ENCODE results near the gene PHACTR3.

Gene PHACTR3

DNA sequence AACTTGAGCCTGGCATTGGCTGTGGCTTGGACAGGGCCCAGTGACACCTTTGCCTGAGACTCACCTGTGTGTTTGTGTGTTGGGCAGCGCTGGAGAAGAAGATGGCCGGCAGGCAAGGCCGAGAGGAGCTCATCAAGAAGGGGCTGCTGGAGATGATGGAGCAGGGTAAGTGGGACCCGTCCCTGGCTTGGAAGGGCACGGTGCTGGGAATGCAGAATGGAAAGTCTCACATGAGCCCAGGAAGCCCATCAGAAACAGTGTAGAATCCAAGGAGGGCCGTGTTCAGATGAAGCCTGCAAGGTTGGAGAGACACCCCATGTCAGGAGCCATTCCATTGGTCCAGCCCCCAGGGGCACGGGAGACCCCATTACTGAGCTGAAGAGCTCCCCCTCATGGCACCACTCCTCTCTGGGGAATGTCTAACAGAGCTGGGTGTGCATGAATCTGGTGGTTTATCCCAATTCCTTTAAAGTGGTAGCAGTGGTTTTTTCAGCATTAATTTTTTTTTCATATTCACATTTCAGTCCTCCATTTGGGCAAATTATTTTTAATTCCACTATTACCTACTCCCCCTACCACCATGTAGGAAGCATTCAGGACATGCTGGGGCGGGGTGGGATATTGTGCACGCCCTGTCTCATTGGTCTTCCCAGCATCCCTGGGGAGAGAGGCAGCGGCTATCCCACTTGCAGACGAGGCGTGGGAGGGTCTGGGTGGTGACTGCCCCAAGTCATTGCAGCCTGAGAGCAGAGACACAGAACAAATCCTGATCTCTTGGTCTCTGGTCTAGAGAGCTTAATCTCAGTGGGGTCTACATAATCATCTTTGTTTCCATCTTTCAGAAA lies 143.6 kb downstream of the PHACTR3 start:
- no peak for DNase-seq (ENCODE audit: low spot score)
- FAIRE-seq, result no peak

DNA sequence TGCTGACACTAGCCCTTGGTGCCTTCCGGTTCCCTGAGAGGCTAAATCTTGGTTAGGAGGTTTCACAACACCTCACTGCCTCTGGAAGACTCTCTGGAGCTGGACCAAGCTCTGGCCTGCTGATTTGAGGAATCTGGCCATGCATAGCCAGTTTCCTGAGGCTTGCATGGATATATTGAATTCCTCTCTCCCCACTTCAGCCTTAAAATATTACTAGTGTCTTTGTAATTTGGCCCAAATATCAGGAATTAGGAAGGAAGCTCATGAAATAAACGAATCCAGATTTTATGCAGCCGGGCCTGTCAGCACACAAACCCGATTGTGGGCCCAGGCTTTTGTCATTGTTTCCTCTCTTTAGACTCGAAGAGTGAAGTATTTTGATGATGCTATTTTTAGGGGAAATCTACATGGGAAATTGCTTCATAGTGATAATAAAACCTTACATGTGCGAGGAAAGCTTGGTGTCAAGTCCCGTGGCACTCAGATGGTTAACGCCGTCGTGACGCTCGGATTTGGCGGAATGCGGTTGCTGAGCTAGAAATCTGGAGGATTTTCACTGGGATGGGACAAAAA lies 144.4 kb downstream of the PHACTR3 start:
- FAIRE-seq, result no peak

GRCh38 chr20:59749301-59749700 lies 145.0 kb downstream of the PHACTR3 start:
- FAIRE-seq, result no peak
- peak; percentile 54 for DNase-seq (ENCODE audit: low spot score)

More for the DNA sequence above, 144.4 kb downstream of the PHACTR3 start:
- DNase-seq (ENCODE audit: low spot score), result no peak

DNA sequence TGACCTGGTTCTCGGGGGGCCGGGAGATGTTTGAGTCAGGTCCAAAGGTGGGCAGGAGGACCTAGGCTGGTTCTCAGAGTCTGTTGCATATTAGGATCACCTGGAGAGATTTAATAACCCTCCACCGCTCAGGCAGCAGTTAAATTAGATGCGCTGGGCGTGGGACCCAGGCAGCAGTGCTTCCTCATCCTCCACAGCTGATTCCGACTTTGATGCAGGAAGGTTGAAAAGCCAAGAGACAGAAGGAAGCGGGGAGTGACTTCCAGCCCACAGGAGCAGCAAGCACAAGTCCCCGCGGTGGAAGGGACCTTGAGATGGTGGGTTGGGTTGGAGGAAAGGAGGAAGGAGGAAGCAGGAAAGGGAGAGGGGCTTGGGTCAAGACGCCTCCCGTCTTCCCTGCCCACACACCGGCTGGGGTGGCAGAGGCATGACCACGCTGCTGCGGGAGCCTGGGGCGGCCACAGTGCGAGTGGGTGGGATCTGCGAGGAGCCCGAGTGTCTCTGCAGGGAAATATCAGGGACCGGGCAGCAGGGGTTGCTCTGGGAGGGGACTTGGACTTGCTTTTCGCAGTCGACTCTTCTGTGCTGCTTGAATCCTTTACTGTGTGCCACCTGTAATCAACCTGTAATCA lies 146.0 kb downstream of the PHACTR3 start:
- DNase-seq (ENCODE audit: low spot score) (no peak), FAIRE-seq (peak; percentile 55)

DNA sequence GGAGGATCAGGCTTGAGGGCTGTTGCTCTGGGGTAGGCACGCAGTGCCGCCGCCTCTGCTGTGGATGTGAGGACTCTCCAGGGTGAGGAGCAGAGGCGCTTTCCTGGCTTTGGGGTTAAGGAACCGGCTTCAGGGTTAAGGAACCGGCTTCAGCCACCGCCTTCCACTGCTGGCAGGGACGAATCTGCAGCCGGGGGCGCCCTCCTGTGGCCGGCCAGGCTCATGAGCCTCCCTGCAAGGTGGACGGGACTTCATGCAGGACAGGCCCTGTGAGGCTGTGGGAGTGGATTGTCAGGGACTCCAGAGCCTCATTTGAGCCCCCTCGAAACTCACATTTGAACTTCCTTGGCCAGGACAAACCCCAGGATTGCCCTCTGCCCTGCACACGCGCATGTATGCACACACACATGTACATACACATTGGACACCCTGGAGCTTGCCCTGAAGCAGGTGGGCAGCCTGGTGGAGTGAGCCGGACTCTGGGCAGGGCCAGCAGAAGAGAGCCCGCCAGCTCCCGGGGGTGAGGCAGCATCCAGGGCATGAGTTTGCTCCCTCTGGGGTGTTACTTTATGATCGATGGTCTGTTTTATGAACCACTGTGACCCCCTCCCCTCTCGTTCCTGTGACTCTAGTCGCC lies 146.9 kb downstream of the PHACTR3 start:
- DNase-seq (ENCODE audit: low spot score) (peak; percentile 91), FAIRE-seq (no peak)

GRCh38 chr20:59752101-59752586 lies 147.8 kb downstream of the PHACTR3 start:
- DNase-seq (ENCODE audit: low spot score), result no peak
- FAIRE-seq, result peak; percentile 84

DNA sequence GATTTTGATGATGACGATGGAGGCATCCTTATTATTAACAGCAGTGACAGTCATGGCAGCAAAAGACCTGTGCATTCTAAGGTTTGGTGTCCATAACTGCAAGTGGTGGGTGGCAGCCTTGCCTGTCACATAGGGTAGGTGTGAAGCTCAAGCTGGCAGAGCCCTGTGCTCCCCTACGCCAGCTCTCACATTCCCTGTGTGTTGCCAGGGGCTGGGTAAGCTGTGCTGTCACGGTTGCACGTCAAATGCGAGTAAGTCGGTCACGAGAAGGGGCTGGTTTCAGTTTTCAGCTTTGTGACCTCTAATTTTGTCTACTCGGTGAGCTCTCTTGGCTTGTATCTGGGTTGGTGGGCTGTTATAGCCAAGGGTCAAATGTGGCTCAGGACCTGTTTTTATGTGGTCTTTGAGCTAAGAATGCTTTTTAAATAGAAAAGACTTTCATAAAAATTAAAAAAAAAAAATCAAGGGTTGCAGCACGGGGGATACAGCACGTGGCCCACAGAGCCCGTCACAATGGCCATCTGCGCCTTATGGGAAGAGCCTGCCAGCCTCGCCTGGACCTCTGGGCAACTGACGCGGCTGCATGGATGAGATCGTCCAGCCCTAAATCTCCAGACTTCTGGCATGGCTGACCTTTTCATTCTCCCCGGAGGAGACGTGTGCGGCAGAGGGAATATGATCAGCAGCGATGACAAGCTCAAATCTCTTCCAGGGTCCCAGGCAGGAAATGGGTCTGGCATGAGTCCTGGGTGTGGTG lies 148.5 kb downstream of the PHACTR3 start:
- DNase-seq (ENCODE audit: low spot score) (no peak), FAIRE-seq (no peak)

GRCh38 chr20:59753836-59754235 lies 149.5 kb downstream of the PHACTR3 start:
- peak; percentile 52 for FAIRE-seq
- no peak for DNase-seq (ENCODE audit: low spot score)

DNA sequence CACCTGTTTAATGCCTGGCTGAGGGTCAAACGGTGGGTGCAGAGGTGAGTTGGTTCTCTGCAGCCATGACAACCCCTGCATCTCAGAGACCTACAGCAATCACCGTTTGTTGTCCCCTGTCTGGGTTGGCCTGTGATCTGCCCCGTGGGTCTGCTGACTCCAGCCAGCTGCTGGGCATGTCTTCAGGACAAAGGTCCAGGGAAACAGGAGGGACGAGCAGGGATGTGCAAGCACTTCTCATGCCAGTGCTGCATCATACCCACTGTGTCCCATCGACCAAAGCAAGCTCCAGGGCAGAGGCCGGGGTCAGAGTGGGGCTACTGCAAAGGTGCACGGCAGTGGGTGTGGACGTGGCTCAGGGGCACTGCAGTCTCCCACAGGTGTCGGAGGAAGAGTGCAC lies 150.2 kb downstream of the PHACTR3 start:
- no peak for FAIRE-seq
- no peak for DNase-seq (ENCODE audit: low spot score)

GRCh38 chr20:59756241-59756640 lies 151.9 kb downstream of the PHACTR3 start:
- FAIRE-seq, result no peak

DNA sequence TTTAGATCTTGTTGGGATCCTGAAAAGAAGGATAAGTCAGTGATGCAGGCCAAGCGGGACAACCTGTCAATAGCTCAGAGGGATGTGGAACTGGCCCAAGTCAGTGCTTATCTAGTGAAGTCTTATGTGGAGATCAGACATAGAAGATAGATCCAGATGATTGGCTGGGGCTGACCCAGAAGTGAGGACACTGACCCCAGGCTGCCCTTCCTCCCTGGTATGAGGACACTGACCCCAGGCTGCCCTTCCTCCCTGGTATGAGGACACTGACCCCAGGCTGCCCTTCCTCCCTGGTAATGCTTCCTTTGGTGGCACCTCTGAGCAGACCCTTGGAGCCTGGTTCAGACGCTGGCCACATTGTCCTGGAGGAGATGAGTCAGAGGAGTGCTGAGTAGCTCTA lies 159.7 kb downstream of the PHACTR3 start:
- FAIRE-seq, result no peak

More at GRCh38 chr20:59756241-59756640, 151.9 kb downstream of the PHACTR3 start:
- no peak for DNase-seq (ENCODE audit: low spot score)

DNA sequence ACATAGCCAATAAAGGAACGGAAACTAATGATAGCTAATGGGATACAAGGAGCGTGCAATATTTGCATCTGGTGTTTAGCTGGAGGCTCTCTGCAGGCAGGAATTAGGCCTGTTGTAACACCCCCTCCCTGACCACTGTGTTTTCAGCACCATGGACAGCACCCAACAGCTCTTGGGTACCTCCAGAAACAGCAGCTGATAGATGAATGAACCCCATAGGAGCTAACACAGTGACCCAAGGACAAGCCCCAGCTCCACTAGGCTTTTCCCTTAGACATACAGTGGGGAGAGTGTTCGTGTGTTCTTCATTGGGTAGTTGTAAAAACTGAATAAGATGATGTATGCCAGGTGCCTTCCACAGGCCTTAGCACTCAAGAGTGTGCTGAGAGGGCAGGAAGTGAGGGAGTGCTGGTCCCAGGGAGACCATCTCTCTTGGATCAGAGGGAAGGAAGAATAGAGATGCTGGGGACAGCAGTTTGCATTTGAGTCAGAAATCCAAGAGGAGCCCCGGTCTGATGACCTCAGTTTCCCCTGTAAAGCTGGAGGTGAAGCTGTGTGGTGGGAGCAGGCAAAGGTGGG lies 161.3 kb downstream of the PHACTR3 start:
- FAIRE-seq, result peak; percentile 42
- peak; percentile 47 for DNase-seq (ENCODE audit: low spot score)

More for the DNA sequence above, 159.7 kb downstream of the PHACTR3 start:
- DNase-seq (ENCODE audit: low spot score), result no peak

- FAIRE-seq, result peak; percentile 100
These were observed 163.3 kb downstream of the PHACTR3 start for GRCh38 chr20:59767656-59768055.

DNA sequence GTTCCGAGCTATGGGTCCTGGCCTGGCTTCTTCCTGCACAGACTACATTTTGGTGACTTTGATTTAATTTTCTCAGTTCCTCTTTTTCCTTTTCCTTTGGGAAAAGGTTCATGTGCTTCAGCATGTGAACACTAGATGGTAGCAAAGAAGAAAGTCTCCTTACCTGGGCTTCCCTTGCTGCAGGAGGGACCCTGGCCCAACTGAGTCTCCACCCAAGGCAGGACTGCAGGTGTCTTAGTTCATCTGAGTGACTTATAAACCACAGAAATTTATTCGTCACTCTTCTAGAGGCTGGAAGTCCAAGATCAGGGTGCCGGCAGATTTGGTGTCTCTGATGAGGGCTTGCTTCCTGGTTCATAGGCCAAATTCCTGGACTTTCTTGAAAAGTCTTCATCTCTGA lies 165.9 kb downstream of the PHACTR3 start:
- peak; percentile 54 for DNase-seq (ENCODE audit: low spot score)
- FAIRE-seq, result no peak

More at GRCh38 chr20:59767656-59768055, 163.3 kb downstream of the PHACTR3 start:
- no peak for DNase-seq (ENCODE audit: low spot score)

GRCh38 chr20:59770851-59771250 lies 166.5 kb downstream of the PHACTR3 start:
- FAIRE-seq (no peak), DNase-seq (ENCODE audit: low spot score) (no peak)

GRCh38 chr20:59771506-59772372 lies 167.4 kb downstream of the PHACTR3 start:
- no peak for DNase-seq (ENCODE audit: low spot score)
- no peak for FAIRE-seq

DNA sequence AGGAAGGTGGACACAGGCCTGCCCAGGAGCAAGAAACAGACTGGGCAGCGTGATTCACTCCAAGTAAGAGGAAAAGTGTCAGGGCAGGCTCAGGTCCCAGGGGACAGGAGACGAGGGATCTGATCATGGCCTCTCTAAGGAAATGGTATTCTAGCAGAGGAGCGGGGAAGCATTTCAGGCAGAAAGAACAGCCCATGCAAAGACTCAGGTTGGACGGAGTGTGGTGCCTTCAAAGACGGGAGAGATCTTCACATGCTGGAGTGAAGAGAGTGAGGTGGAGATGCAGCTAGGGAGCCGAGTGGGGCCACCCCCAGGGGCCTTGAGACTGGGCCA lies 168.0 kb downstream of the PHACTR3 start:
- FAIRE-seq (no peak), DNase-seq (ENCODE audit: low spot score) (no peak)

GRCh38 chr20:59772931-59773913 lies 168.9 kb downstream of the PHACTR3 start:
- FAIRE-seq, result no peak
- DNase-seq (ENCODE audit: low spot score), result no peak
